LNCAP (cell line): Measurements from ENCODE around the gene RAD9A.

Experiments used
- CTCF ChIP-seq: fragments of 450-650 bp; IDR thresholded peaks from 2 replicates; pipeline ENCODE4 v1.5.1; 2017; ENCODE audit warnings: mild to moderate bottlenecking

Gene RAD9A

GRCh38 chr11:67379061-67380058, 12.4 kb upstream of the RAD9A start:
- TF ChIP-seq CTCF, result no peak

GRCh38 chr11:67381244-67381972, 10.4 kb upstream of the RAD9A start:
- TF ChIP-seq CTCF, result no peak

GRCh38 chr11:67382276-67383136, 9.3 kb upstream of the RAD9A start:
- peak; percentile 95 for TF ChIP-seq CTCF

GRCh38 chr11:67384851-67385366, 6.9 kb upstream of the RAD9A start:
- no peak for TF ChIP-seq CTCF

GRCh38 chr11:67387069-67387468, 4.7 kb upstream of the RAD9A start:
- no peak for TF ChIP-seq CTCF

GRCh38 chr11:67387518-67387917, 4.3 kb upstream of the RAD9A start:
- no peak for TF ChIP-seq CTCF

- TF ChIP-seq CTCF, result peak; percentile 43; the same call in 1 of the 2 replicates
Measured at GRCh38 chr11:67389477-67389876, 2.3 kb upstream of the RAD9A start.
